GM19099 (cell line): ENCODE measurements around the gene XYLT1.

Experiments used
- POLR2A ChIP-seq: IDR thresholded peaks from 3 replicates; pipeline ENCODE4 v1.6.1; 2011; ENCODE audit warnings: low read depth; ENCODE audit not compliant: insufficient read length; ENCODE audit errors: extremely low read depth

Gene XYLT1

GRCh38 chr16:17356243-17356933 lies 114.4 kb downstream of the XYLT1 start:
- no peak for TF ChIP-seq POLR2A

GRCh38 chr16:17354685-17355084 lies 116.1 kb downstream of the XYLT1 start:
- TF ChIP-seq POLR2A: no peak

- TF ChIP-seq POLR2A: no peak
These were observed 116.6 kb downstream of the XYLT1 start for GRCh38 chr16:17354141-17354601.

- TF ChIP-seq POLR2A: no peak
These were observed 117.2 kb downstream of the XYLT1 start for GRCh38 chr16:17353561-17353960.

- TF ChIP-seq POLR2A: no peak
These were observed 119.2 kb downstream of the XYLT1 start for GRCh38 chr16:17351441-17352035.

- TF ChIP-seq POLR2A: no peak
These were observed 120.6 kb downstream of the XYLT1 start for GRCh38 chr16:17350207-17350606.

- TF ChIP-seq POLR2A: no peak
These were observed 121.9 kb downstream of the XYLT1 start for GRCh38 chr16:17348826-17349225.

GRCh38 chr16:17348042-17348783 lies 122.5 kb downstream of the XYLT1 start:
- TF ChIP-seq POLR2A: no peak

- no peak for TF ChIP-seq POLR2A
These were observed 123.1 kb downstream of the XYLT1 start for GRCh38 chr16:17347624-17348023.

GRCh38 chr16:17346621-17347569 lies 123.9 kb downstream of the XYLT1 start:
- no peak for TF ChIP-seq POLR2A

- no peak for TF ChIP-seq POLR2A
These were observed 125.7 kb downstream of the XYLT1 start for GRCh38 chr16:17345043-17345442.

- TF ChIP-seq POLR2A: no peak
These were observed 127.0 kb downstream of the XYLT1 start for GRCh38 chr16:17343728-17344127.

GRCh38 chr16:17343028-17343427 lies 127.7 kb downstream of the XYLT1 start:
- no peak for TF ChIP-seq POLR2A

GRCh38 chr16:17342031-17342430 lies 128.7 kb downstream of the XYLT1 start:
- no peak for TF ChIP-seq POLR2A

- no peak for TF ChIP-seq POLR2A
These were observed 130.0 kb downstream of the XYLT1 start for GRCh38 chr16:17340804-17341203.
